ENCODE data around the gene MTG1.

- TF ChIP-seq CTCF (IDR thresholded peaks at IDR 0.05; ENCODE audit: insufficient read depth, low read depth, low read length) (no peak), EZH2 (IDR thresholded peaks at IDR 0.05; ENCODE audit: insufficient read depth, low read length) (no peak)
Observed at GRCh38 chr10:133359972-133360610, 33.9 kb upstream of the MTG1 start.

Data from astrocyte (in vitro differentiated cells and primary cell).